Right lobe of liver (tissue), 6 donors: ENCODE measurements around the gene CSTF1. TPM values are rescaled to one million over a fixed set of nuclear protein-coding genes. Genes with fewer than 3 reads are reported as not detected.
"Not testable (repeated sequence)": the region's sequence is repeated elsewhere in the genome, so short reads cannot be mapped to it uniquely, and the experiment has no call there.

Experiments used
- ATAC-seq, 4 donors: fragments of 200-7000 bp; cut with Tn5 transposase; one replicate each; pipeline ENCODE4 v1.9.1; 2020; ENCODE audit warnings: mild to moderate bottlenecking in 4 of 4, moderate library complexity in 4 of 4
- DNase-seq, 3 donors: peaks; one replicate each; pipeline ENCODE4 v3.0.0-alpha.2; 2020
- H3K27ac ChIP-seq, 3 donors: fragments of 200-600 bp; one replicate each; pipeline ENCODE4 v1.8.0; 2022
- H3K27me3 ChIP-seq, 2 donors: fragments of 200-600 bp; one replicate each; pipeline ENCODE4 v1.8.0; 2022
- H3K36me3 ChIP-seq, 4 donors: fragments of 200-600 bp; sonication (generic) in 1 of 4; one replicate each; pipeline versions ENCODE4 v1.5.1 to v1.8.0; 2017 to 2022; ENCODE audit warnings: control low read depth in 1 of 4
- H3K4me1 ChIP-seq, 4 donors: fragments of 200-600 bp; sonication (generic) in 1 of 4; one replicate each; pipeline versions ENCODE4 v1.5.1 to v1.8.0; 2017 to 2022; ENCODE audit warnings: control low read depth in 1 of 4
- H3K4me3 ChIP-seq, 3 donors: fragments of 200-600 bp; one replicate each; pipeline ENCODE4 v1.8.0; 2022
- H3K9me3 ChIP-seq, 4 donors: fragments of 200-600 bp; sonication (generic) in 1 of 4; one replicate each; pipeline versions ENCODE4 v1.5.1 to v1.8.0; 2017 to 2022; ENCODE audit warnings: control low read depth in 1 of 4
- POLR2A ChIP-seq: fragments of 450-650 bp; IDR thresholded peaks from one replicate; pipeline ENCODE4 v1.6.1; 2017; ENCODE audit warnings: antibody characterized with exemption, mild to moderate bottlenecking
- WGBS: methylation state at CpG from one replicate; pipeline ENCODE4 v1.1.6; 2018; ENCODE audit warnings: low coverage, low lambda C conversion rate; ENCODE audit not compliant: insufficient coverage; ENCODE audit errors: missing lambda C conversion rate; 5-methylcytosine and 5-hydroxymethylcytosine counted together
- intact Hi-C, 2 donors: fragments of 100-400 bp; cut with DNase I; formaldehyde crosslinking; loops; one replicate each; pipeline versions ENCODE4 v1.11.2 to v1.14.1; 2022
- total RNA-seq, 6 experiments: library from RNA; depleted of rRNA in 2 of 6; stranded (reverse); fragments of >200 nt in 2 of 6; fragmentation: NEBNext Ultra II Directional in 3 of 6; extraction: Animal tissue kit (Norgen Biotek cat#: 25700) in 3 of 6; gene quantifications; one replicate each; pipeline versions ENCODE4 v1.1.0 to v1.2.4, GENCODE V29; 2016 to 2023
- TF ChIP-seq, protein P1 (sequence below), 4 donors: fragments of 200-600 bp in 3 of 4; fragments of 450-650 bp in 1 of 4; IDR thresholded peaks; one replicate each; pipeline versions ENCODE4 v1.5.1 to v1.8.0; 2016 to 2022; ENCODE audit warnings: antibody characterized with exemption in 4 of 4, mild to moderate bottlenecking in 2 of 4
- donor health status: DM: no; HTN: yes; CAD: no.
- donor health status: DM: no; HTN: no; CAD: no.
- donor health status: DM: no; HTN: no; CAD: no.
- donor health status: DM: no; HTN: yes; CAD: no.
- donor health status: DM: no; HTN: yes; CAD: no.

CSTF1 gene
- total RNA-seq, 6 experiments from 2014 or later = 14.9 to 27.2 (median 16.6) TPM

DNA sequence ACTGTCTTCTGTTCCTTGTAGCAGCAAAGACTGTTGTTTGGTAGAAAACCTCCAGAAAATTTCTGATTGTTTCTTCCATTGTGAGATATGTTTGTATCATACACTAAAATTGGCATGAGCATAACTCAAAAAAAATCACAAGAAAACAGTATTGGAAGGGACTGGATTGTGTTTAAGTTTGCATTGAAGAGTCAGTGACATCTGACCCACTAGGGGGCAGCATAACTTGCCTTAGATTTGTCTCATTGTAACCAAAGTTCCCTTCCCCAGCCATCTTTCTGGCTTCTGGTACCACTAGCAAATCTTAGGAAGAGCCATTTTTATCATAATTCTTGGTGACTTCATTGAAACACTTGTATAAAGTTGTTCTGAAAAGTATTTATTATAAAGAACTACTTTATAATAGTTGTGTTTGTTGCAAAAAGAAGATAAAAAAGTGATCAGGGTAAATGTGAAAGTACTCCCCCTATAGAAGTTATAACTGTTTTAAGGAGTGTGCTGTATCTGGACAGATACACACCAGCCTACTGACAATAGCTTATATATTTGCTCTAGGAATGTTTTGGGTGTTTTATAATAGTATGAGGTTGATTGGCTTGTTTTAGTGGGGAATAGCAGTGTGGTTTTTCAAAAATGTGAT lies 7.7 kb downstream of the CSTF1 start:
- H3K27me3 ChIP-seq = no peaks in the 10 kb centered on the region
- peaks cover 0 to 77% (median 34%) of the 10 kb centered on the region in 4 donors for H3K36me3 ChIP-seq
- DNase-seq = no peak
- no peaks in the 10 kb centered on the region for H3K4me1 ChIP-seq
- no peak overlapping the region for H3K27ac ChIP-seq
- intact Hi-C loops = no loop called here
- TF ChIP-seq, protein P1, sequence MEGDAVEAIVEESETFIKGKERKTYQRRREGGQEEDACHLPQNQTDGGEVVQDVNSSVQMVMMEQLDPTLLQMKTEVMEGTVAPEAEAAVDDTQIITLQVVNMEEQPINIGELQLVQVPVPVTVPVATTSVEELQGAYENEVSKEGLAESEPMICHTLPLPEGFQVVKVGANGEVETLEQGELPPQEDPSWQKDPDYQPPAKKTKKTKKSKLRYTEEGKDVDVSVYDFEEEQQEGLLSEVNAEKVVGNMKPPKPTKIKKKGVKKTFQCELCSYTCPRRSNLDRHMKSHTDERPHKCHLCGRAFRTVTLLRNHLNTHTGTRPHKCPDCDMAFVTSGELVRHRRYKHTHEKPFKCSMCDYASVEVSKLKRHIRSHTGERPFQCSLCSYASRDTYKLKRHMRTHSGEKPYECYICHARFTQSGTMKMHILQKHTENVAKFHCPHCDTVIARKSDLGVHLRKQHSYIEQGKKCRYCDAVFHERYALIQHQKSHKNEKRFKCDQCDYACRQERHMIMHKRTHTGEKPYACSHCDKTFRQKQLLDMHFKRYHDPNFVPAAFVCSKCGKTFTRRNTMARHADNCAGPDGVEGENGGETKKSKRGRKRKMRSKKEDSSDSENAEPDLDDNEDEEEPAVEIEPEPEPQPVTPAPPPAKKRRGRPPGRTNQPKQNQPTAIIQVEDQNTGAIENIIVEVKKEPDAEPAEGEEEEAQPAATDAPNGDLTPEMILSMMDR (IDR thresholded peaks at IDR 0.05) = peak; percentile 81 to 91 (median 88)
- no peak for TF ChIP-seq POLR2A
- H3K4me3 ChIP-seq = no peak overlapping the region
- H3K9me3 ChIP-seq = no peaks in the 10 kb centered on the region
- peak; percentile 74 to 85 (median 78) for ATAC-seq

DNA sequence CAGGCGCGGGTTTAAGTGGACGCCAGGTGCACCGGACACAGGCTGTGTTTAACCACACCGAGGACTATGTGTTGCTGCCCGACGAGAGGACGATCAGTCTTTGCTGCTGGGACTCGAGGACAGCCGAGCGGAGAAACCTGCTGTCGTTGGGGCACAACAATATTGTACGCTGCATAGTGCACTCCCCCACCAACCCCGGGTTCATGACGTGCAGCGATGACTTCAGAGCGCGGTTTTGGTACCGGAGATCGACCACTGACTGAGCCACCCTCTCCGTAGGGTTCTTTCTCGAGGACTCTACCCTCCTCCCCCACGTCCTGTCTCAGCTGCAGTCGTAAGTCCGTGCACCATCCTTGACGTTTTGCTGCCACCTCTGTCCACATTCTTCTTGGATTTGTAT lies 11.0 kb downstream of the CSTF1 start:
- TF ChIP-seq POLR2A = no peak
- TF ChIP-seq, protein P1 (IDR thresholded peaks at IDR 0.05) = no peak
- Histone ChIP-seq H3K9me3 (no peaks in the 10 kb centered on the region), H3K4me3 (no peak overlapping the region), H3K27ac (no peak overlapping the region), H3K36me3 (peaks cover 0 to 67% (median 32%) of the 10 kb centered on the region in 4 donors), H3K27me3 (no peaks in the 10 kb centered on the region), H3K4me1 (no peaks in the 10 kb centered on the region)
- WGBS = 89% methylated on average over 14 of the region's 26 CpGs
- ATAC-seq = no peak
- no peak for DNase-seq
- intact Hi-C loops = no loop called here

DNA sequence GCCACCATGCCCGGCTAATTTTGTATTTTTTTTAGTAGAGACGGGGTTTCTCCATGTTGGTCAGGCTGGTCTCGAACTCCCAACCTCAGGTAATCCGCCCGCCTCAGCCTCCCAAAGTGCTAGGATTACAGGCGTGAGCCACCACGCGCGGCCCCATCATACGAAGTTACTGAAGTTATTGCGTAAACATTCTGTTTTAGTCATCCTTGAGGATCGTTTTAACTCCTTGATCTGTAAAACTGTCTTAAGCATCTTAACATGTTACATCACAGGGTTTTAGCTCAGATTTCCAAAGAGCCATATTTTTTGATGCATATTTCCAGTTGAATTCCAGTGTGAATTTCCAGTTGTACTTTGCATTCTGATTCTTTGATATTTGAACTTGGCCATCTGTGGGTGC lies 12.9 kb downstream of the CSTF1 start:
- WGBS = 78% methylated on average over 3 of the region's 12 CpGs
- H3K27ac ChIP-seq, DNase-seq, H3K4me3 ChIP-seq, H3K4me1 ChIP-seq, H3K27me3 ChIP-seq, ATAC-seq, intact Hi-C loops, H3K9me3 ChIP-seq: not testable (repeated sequence)
- H3K36me3 ChIP-seq = peaks cover 0 to 53% (median 20%) of the 10 kb centered on the region in 4 donors

DNA sequence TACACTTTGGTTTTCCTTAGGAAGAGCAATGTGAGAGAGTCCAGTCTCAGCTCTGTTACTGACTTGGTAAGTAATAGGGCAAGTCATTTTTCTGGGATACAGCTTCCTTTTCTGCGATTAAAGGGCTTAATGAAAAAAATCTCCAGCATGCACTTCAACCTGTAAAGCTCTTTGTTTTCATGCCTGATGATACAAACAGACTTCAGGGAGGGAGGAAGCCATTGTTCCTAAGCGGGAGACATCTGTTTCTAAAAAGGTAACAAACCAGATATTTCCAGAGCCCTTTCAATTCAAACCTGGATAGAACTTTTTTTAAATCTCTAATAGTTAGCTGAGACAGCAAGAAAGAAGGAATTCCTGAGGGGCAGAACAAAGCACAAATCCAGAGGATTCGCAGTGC lies 14.5 kb downstream of the CSTF1 start:
- Histone ChIP-seq H3K4me3 (no peak overlapping the region), H3K27me3 (no peaks in the 10 kb centered on the region), H3K36me3 (peaks cover 0 to 44% (median 20%) of the 10 kb centered on the region in 4 donors), H3K9me3 (no peaks in the 10 kb centered on the region), H3K4me1 (peaks cover 0 to 22% (median 4%) of the 10 kb centered on the region in 4 donors), H3K27ac (no peak overlapping the region)
- ATAC-seq (no peak), DNase-seq (no peak)
- intact Hi-C loops = no loop called here
- 100% methylated on average over 2 of the region's 3 CpGs for WGBS
- TF ChIP-seq POLR2A = no peak
- TF ChIP-seq, protein P1 (IDR thresholded peaks at IDR 0.05) = no peak

DNA sequence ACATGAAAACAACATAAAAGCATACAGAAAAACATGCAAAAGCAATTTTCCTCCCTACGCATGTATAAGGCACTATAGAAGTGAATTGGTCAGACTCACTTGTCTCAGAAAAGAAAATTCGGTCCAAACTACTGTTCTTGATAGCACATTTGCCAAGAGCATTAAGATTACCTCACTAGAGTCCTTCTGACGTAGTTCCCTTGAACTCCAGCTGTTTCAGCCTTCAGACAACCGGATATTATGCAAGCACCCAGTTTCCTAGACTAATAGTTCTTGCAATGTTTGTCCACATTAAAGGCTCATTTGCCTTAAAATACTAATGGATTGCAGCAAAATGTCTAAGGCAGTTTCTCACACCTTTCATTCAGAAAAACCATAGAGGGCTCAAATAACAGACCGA lies 17.1 kb downstream of the CSTF1 start:
- Histone ChIP-seq H3K36me3 (peaks cover 0 to 24% (median 11%) of the 10 kb centered on the region in 4 donors), H3K27me3 (no peaks in the 10 kb centered on the region), H3K9me3 (no peaks in the 10 kb centered on the region), H3K4me1 (peaks cover 0 to 31% (median 6%) of the 10 kb centered on the region in 4 donors), H3K27ac (peak overlapping the region in 1 of 3 donors; percentile 57), H3K4me3 (no peak overlapping the region)
- ATAC-seq (peak; percentile 29 to 39 (median 35)), DNase-seq (no peak)
- intact Hi-C loops = no loop called here
- WGBS = 43% methylated on average over 5 of the region's 5 CpGs
- TF ChIP-seq POLR2A = no peak
- TF ChIP-seq, protein P1 (IDR thresholded peaks at IDR 0.05) = no peak
